ENCODE results near the gene ZNF324. TPM values are rescaled to one million over a fixed set of nuclear protein-coding genes. Genes with fewer than 3 reads are reported as not detected.

Gene ZNF324
- total and polyA plus RNA-seq, 9 of the 15 experiments (the other 6 are each of a cell fraction or from before 2014, with no cell fraction given), result 0.92 to 16.4 (median 5.3) TPM

DNA sequence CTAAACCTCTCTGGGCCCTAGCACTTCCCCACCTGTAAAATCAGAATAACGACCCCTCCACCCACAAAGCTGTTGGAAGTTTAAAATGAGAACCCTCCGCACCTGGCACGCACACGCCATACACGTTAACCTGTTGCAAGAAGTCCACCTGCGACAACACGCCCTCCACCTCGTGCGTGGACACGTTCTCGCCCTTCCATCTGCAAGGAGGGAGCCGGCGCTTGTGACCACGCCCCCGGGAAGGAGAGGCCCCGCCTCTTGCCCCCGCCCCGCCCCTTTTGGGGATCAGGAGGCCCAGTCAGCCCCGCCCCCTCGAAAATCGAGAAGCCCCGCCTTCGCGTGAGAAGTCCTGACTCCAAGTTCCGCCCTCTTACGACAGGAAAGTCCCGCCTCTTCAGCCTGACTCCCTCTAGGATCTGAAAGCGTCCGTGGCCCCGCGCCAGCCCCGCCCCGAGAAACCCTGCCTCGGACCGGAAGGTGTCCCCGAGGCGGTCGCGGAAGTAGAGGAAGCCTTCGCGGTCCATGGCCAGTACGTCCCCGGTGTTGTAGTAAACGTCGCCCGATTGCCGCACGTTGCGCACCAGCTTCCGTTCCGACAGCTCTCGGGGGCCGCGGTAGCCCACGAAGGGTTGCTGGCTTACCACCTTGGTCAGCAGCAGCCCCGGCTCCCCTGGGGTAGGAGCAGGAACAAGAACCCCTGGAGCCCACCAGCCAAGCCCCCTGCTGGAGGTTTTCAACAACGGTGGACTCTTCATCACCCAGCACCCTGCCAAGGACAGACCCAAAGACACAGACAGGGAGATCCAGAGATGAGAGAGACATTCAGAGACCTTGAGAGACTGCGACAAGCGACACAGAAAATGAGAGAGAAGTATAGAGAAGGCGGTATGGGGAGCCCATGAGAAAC, 32.4 kb downstream of the ZNF324 start (continued):
- TF ChIP-seq CUX1 (CRISPR knock-in tag; IDR thresholded peaks at IDR 0.05) (no peak), ZNF586 (CRISPR knock-in tag; conservative IDR thresholded peaks at IDR 0.05) (no peak), ZNF232 (CRISPR knock-in tag; IDR thresholded peaks at IDR 0.05) (no peak), ZNF3 (CRISPR knock-in tag; IDR thresholded peaks at IDR 0.05) (no peak), ZNF592 (IDR thresholded peaks at IDR 0.05) (no peak), ZNF239 (CRISPR knock-in tag; IDR thresholded peaks at IDR 0.05) (peak; percentile 46; the same call in 1 of the 2 replicates), ATF3 (IDR thresholded peaks at IDR 0.05) (no peak; the same call in 1 of the 2 replicates), ATF3 (CRISPR knock-in tag; conservative IDR thresholded peaks at IDR 0.05) (no peak; the same call in 1 of the 2 replicates), KDM4B (IDR thresholded peaks at IDR 0.05; ENCODE audit: borderline replicate concordance in 2 of 2, low read depth in 1 of 2) (peak in 1 of 2 experiments; percentile 93; a peak in 1 of 4 replicates), KLF10 (CRISPR knock-in tag; IDR thresholded peaks at IDR 0.05) (no peak), ARID4B (CRISPR knock-in tag; IDR thresholded peaks at IDR 0.05) (peak; percentile 87; the same call in 1 of the 2 replicates)

Measured in K562 (cell line).